Activated T-cell treated with anti-CD3 and anti-CD28 coated beads, Interleukin-2, amount 50 U/mL, for 1 hour (primary cell): ENCODE data around the gene UTF1.
"Not testable (repeated sequence)": the region's sequence is repeated elsewhere in the genome, so short reads cannot be mapped to it uniquely, and the experiment has no call there.

Experiments
- DNase-seq: peaks from one replicate; pipeline ENCODE4 v3.0.0-alpha.2; 2020

The UTF1 gene

GRCh38 chr10:133210398-133211140 is 19.4 kb upstream of the UTF1 start:
- DNase-seq = no peak

- no peak for DNase-seq
These were observed 18.7 kb upstream of the UTF1 start for GRCh38 chr10:133211141-133211830.

GRCh38 chr10:133211959-133212852 is 17.8 kb upstream of the UTF1 start:
- no peak for DNase-seq

DNA sequence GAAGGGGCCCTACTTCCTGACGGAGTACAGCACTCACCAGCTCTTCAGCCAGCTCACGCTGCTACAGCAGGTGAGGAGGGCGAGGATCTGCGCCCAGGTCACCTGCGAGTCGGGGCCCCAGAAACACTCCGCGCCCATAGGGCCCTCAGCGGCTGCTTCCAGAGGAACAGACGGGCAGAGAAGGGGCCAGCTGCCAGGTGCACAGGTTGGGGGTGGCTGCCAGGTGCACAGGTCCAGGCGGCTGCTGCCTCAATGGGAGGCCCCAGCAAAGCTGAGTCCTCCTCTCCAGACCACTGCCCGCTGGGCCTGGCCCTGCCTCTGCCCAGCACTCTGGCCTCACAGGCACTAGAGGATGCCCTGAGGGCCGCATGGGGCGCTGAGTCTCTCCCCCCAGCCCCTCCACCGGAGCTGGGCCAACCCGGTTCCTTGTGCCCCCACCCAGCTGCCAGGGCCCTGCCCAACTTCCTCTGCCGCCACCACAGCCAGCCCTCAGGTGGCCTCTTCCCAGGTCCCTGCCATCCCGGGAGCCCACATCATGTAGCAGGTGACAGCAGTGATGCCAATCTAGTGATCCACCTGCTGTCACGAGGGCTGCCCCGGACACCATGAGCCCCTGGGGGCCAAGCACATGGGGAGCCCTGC is 17.0 kb upstream of the UTF1 start:
- no peak for DNase-seq

DNA sequence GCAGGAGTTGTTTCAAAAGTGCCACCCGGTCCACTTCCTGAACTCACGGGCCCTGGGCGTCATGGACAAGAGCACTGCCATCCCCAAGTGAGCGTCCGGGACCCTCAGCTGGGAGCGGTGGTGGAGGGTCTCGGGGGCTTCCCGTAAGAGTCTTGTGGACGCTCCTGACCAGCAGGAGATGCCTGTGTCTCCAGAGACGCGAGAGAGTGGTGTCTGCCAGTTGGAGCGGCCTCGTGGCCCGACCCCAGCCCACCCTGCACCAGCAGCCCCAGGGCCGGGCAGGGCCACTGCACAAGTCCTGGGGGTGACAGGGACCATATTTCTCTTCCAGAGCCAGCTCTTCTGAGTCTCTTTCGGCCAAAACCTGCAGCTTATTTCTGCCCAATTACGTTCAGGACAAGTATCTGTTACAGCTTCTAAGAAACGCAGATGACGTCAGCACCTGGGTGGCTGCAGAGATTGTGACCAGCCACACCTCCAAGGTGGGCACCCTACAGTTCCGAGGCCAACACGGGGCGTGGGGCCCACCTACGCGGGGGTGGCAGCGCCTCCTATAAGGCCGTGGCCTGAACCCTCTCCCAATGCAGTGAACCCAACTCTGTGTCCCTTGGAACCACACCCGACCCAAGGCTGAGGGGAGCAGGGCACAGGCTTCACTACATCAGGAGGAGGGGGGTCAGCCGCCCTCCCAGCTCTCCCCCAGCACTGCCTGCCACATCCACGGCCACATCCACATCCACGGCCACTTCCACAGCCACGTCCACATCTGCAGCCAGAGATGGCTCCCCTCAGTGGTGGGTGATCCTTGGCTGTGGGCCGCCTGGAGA is 16.2 kb upstream of the UTF1 start:
- no peak for DNase-seq

- no peak for DNase-seq
These were observed 15.3 kb upstream of the UTF1 start for GRCh38 chr10:133214468-133215410.

GRCh38 chr10:133215586-133215985 is 14.4 kb upstream of the UTF1 start:
- DNase-seq = no peak

DNA sequence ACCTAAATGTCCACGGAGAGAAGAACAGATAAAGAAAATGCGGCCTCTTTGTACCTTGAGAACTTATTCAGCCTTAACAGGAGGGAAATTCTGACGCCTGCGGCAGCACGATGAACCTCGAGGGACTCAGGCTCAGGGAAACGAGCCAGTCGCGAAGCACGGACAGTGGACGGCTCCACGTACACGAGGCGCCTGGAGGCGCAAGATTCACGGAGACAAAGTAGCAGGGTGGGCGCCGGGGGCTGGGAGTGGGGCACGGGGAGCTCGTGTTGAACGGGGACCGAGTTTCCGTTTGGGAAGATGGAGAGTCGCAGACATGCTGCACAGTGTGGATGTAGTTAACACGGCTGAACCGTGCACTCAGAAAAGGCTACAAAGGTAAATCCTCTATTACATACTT is 13.2 kb upstream of the UTF1 start:
- no peak for DNase-seq

DNA sequence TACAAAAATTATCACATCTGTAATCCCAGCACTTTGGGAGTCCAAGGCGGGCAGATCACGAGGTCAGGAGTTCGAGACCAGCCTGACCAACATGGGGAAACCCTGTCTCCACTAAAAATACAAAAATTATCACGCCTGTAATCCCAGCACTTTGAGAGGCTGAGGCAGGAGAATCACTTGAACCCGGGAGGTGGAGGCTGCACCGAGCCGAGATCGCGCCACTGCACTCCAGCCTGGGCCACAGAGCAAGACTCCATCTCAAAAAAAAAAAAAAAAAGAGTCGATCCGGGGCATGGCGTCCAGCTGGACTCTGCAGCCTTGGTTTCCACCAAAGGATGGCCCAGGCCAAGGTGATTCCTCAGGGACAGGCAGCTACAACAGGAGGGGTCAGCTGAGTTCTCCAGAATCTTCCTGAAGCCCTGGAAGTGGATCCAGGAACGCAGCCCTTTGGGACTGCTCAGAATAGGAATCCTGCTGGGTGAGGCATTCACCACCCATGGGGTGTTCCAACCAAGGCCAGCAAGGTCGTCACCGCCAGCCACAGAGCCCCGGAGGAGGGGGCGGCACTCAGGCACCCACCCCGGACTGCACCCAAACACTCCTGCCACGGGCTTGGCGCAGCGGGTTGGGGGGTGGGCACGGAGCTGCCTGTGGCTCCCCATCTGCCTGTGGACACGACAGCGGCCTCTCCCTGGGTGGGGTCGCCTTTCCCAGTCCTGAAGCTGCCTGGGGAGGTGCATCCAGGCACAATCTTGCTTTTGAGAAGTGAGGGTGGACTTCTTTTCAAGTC is 12.0 kb upstream of the UTF1 start:
- DNase-seq = no peak

- DNase-seq = no peak
These were observed 11.1 kb upstream of the UTF1 start for GRCh38 chr10:133218891-133219290.

DNA sequence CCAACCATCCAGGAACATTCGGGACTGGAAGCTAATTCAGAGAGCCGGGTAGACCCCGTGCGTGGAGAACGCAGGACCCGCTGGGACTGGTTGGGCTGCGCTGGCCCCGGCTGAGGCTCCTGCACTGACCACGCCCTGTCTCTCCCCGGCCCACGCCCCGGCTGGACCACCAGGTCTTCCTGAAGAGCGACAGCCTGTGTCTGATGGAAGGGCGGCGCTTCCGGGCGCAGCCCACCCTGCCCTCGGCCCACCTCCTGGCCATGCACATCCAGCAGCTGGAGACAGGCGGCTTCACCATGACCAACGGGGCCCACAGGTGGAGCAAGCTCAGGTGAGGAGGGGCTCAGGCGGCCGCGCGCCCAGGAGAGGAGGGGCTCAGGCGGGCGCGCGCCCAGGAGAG is 10.2 kb upstream of the UTF1 start:
- DNase-seq = no peak

DNA sequence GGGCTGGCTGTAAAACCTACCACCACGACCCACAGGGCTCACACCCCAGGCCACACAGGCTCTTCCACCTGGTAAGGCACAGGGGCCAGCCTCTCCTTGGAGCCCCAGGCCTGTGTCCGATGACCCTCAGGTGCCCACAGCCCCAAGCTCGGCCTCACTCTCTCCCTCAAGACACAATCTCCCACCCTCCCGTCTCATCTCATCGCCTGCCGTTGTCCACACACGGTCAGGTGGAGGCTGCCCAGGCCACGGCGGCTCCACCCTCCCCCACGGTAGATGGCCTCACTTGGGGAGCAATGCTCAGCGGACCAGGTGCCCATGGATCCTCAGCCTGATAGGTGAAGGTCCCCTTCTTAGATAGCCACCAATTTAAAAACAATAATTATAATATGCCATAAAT is 8.7 kb upstream of the UTF1 start:
- no peak for DNase-seq

- not testable (repeated sequence) for DNase-seq
These were observed 8.3 kb upstream of the UTF1 start for GRCh38 chr10:133221756-133222155.

- no peak for DNase-seq
These were observed 5.9 kb upstream of the UTF1 start for GRCh38 chr10:133224076-133224475.

GRCh38 chr10:133224756-133225372 is 5.2 kb upstream of the UTF1 start:
- no peak for DNase-seq

GRCh38 chr10:133225707-133226191 is 4.3 kb upstream of the UTF1 start:
- DNase-seq = no peak

DNA sequence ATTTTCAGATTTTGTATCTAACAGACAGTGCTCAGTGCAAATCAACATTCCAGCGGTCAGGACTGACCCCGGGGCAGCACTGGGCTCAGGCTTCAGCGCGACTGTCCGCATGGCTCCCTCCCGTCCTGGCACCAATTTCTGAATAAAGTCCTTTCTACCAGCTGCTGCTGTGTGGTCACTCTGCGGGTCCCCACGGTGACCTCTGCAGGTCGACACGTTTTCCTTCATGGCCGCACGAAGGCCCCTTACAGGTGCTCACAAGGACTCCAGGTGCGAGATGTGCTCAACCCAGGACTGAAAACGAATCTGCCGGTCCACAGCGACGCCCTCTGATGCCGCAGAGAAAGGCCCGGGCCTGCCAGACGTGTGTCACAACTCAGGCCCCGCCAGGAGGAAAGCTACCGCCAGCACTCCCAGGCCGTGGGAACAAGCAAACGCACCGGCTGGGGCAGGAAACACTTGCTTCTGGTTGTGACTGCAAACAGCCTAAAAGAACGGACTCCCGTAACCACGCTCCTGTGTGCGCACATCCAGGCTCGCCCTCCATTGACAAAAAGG is 3.7 kb upstream of the UTF1 start:
- DNase-seq = no peak

DNA sequence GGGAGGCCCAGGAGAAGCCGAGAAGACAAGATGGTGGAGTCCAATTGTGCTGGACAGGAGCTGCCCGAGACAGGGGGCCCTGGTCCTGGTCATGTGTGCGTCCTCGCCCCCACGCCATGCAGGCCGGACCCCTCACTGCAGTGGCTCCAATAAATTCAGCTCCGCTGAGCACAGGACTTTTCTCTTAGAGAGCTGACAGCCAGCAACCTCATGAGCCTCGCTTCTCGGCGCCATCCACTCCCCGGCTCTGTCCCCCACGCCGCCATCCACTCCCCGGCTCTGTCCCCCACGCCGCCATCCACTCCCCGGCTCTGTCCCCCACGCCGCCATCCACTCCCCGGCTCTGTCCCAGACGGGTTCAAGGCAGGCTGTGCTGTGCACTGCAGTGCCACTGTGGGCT is 2.8 kb upstream of the UTF1 start:
- DNase-seq = no peak
